ENCODE data around the gene GAN. TPM values are rescaled to one million over a fixed set of nuclear protein-coding genes. Genes with fewer than 3 reads are reported as not detected.

The GAN gene
- total and polyA plus RNA-seq, 2 of the 4 experiments (the other 2 are of a cell fraction), result 1.1 to 5.7 TPM

GRCh38 chr16:81401035-81401950 is 86.5 kb downstream of the GAN start:
- ATAC-seq (ENCODE audit: low read depth), result no peak
- intact Hi-C loops (cut with micrococcal nuclease) (loop anchor here (5.0 to 10.0 kb wide), 2 partner anchors 184 to 206 kb away; no protein-coding TSS in a partner anchor), in situ Hi-C loops (cut with MboI; ENCODE audit: low sequenced_read_pairs) (loop anchor here (5.0 kb wide), 1 partner anchor 326 kb away; no protein-coding TSS in a partner anchor), dilution Hi-C loops (cut with HindIII; ENCODE audit: low sequenced_read_pairs, unreplicated experiment) (no loop called here)
- Histone ChIP-seq H3K9me3 (ENCODE audit: control insufficient read depth, insufficient read depth, low read length) (peaks cover 4% of the 10 kb centered on the region; the same call in 1 of the 2 replicates), H3K27ac (ENCODE audit: insufficient read depth, low read length) (no peak overlapping the region), H2AFZ (replicated peaks; ENCODE audit: low read length, poor library complexity) (peak overlapping the region; percentile 52), H2BK15ac (ENCODE audit: low read depth, low read length) (no peak overlapping the region), H2BK20ac (ENCODE audit: low read depth, low read length) (no peak overlapping the region), H3K9ac (ENCODE audit: low read depth, low read length) (no peak overlapping the region), H2AK9ac (replicated peaks; ENCODE audit: low read depth, low read length, poor library complexity) (no peak overlapping the region), H3K36me3 (ENCODE audit: control insufficient read depth, insufficient read depth, low read length) (no peaks in the 10 kb centered on the region), H4K20me1 (ENCODE audit: insufficient read depth, low read length) (0 out of 2 replicates have a peak, but pooled peaks cover 4% of the 10 kb centered on the region), H2BK5ac (ENCODE audit: low read depth, low read length, poor library complexity, severe bottlenecking) (no peak overlapping the region), H2AK5ac (ENCODE audit: low read depth, low read length) (no peak overlapping the region), H3K27me3 (ENCODE audit: control insufficient read depth, insufficient read depth, low read length) (no peaks in the 10 kb centered on the region), H3K9me1 (ENCODE audit: insufficient read depth, low read length) (no peaks in the 10 kb centered on the region), H4K91ac (ENCODE audit: insufficient read depth, low read depth, low read length) (no peak overlapping the region), H3K4ac (ENCODE audit: low read depth, low read length) (no peak overlapping the region), H4K5ac (ENCODE audit: low read depth, low read length) (no peak overlapping the region), H3K4me2 (ENCODE audit: low read depth, low read length) (no peak overlapping the region), H3K14ac (replicated peaks; ENCODE audit: low read depth, low read length) (no peak overlapping the region), H4K8ac (ENCODE audit: low read depth in 2 of 2, low read length in 2 of 2) (no peak overlapping the region), H3K56ac (ENCODE audit: extremely low read depth, insufficient read depth, low read length) (no peak overlapping the region), H3K79me1 (ENCODE audit: low read depth in 1 of 2, low read length in 2 of 2) (no peaks in the 10 kb centered on the region), H3K4me1 (ENCODE audit: control insufficient read depth, insufficient read depth, low read length) (no peaks in the 10 kb centered on the region), H3K18ac (ENCODE audit: low read depth, low read length) (no peak overlapping the region), H3K23ac (ENCODE audit: low read depth, low read length) (no peak overlapping the region), H2BK120ac (ENCODE audit: low read depth, low read length) (no peak overlapping the region), H3K4me3 (ENCODE audit: insufficient read depth, low read depth, low read length) (no peak overlapping the region)
- CTCF ChIA-PET, result interaction anchor here (1.2 kb wide), 1 partner anchor 296 kb away, joined by 3 read pairs; no protein-coding TSS in a partner anchor
- POLR2A ChIA-PET (ENCODE audit: unreplicated experiment), result no interaction called here
- TF ChIP-seq CTCF (conservative IDR thresholded peaks at IDR 0.05; ENCODE audit: low read depth, low read length) (no peak), USF2 (IDR thresholded peaks at IDR 0.05; ENCODE audit: low read depth, low read length) (no peak), MAZ (IDR thresholded peaks at IDR 0.05; ENCODE audit: borderline replicate concordance, low read depth, low read length) (no peak)
- BruUV-seq (replicated peaks), result no TSS peak
- peak; percentile 62 for DNase-seq
- WGBS, 2 experiments (ENCODE audit: extremely low coverage in 2 of 2, insufficient read length in 1 of 2), result 64% methylated on average over 3 of the region's 19 CpGs; no CpG with 5 or more reads in 1 of the 2 experiments

Measured in IMR-90 (cell line).